Activated T-cell treated with anti-CD3 and anti-CD28 coated beads, Interleukin-2, amount 50 U/mL, for 4 hours (primary cell): ENCODE measurements around the gene PARVB. TPM values are rescaled to one million over a fixed set of nuclear protein-coding genes. Genes with fewer than 3 reads are reported as not detected.

Source experiments
- ATAC-seq, 2 donors: fragments of 200-7000 bp; cut with Tn5 transposase; one replicate each; pipeline ENCODE4 v1.10.0; 2021
- DNase-seq: peaks from one replicate; pipeline ENCODE4 v3.0.0-alpha.2; 2020
- H3K27me3 Mint-ChIP-seq: one replicate; pipeline ENCODE4 v1.8.0; 2021; ENCODE audit warnings: low read depth, mixed read lengths
- H3K36me3 Mint-ChIP-seq: one replicate; pipeline ENCODE4 v1.8.0; 2022; ENCODE audit warnings: mixed read lengths; ENCODE audit not compliant: insufficient read depth
- H3K4me1 Mint-ChIP-seq: one replicate; pipeline ENCODE4 v1.8.0; 2021; ENCODE audit warnings: low read depth, mixed read lengths
- H3K4me3 Mint-ChIP-seq: one replicate; pipeline ENCODE4 v1.8.0; 2021; ENCODE audit warnings: mild to moderate bottlenecking, moderate library complexity, mixed read lengths
- H3K9me3 Mint-ChIP-seq: one replicate; pipeline ENCODE4 v1.8.0; 2021; ENCODE audit warnings: mixed read lengths
- total RNA-seq, 3 donors: library from RNA; stranded (reverse); gene quantifications; one replicate each; pipeline ENCODE4 v1.2.1, GENCODE V29; 2021

Gene PARVB
- total RNA-seq, 3 donors from 2014 or later = 15.1 to 21.5 (median 19.6) TPM

DNA sequence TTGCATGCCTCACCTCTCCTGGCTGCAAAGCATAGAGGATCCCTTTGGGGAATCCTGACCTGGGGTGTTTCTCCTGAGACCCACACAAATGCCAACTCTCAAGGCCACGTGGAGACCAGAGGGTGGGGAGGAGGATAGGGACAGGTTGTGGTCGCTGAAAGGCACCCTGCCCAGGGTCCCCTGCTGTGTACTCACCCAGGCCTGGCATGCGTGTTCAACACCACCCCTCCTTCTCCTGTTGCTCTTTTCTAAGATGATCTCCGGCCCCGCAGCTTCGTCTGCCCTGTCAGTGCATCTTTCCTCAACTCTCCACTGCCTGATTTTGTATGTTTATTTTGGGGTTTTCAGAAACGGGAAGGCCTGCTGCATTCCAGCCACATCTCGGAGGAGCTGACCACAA, 112.0 kb downstream of the PARVB start:
- Mint-ChIP-seq H3K27me3 (peaks cover 12% of the 10 kb centered on the region), H3K4me3 (no peak overlapping the region), H3K4me1 (peaks cover 4% of the 10 kb centered on the region), H3K9me3 (peaks cover 15% of the 10 kb centered on the region), H3K36me3 (peaks cover 15% of the 10 kb centered on the region)
- DNase-seq (no peak), ATAC-seq (no peak)

DNA sequence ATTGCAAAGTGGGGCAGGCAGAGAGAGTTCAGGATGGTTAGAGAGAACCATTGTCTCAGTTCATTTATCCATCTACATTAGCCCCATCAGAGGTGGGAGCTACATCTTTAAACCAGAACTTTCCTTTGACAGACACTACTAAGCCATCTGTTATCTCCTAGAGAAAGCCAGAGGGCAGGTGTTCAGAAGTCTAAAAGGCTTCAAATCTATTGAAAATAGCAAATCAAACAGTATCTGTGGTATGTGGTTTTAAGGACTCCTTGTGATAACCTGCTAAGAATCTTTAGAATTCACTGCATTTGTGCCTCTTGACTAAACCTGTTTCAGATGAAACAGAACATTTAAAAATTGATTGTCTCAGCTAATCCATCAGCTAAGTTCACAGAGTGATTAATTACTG, 112.7 kb downstream of the PARVB start:
- peaks cover 15% of the 10 kb centered on the region for H3K36me3 Mint-ChIP-seq
- peaks cover 9% of the 10 kb centered on the region for H3K27me3 Mint-ChIP-seq
- ATAC-seq (no peak), DNase-seq (no peak)
- no peak overlapping the region for H3K4me3 Mint-ChIP-seq
- H3K4me1 Mint-ChIP-seq = peaks cover 4% of the 10 kb centered on the region
- peaks cover 15% of the 10 kb centered on the region for H3K9me3 Mint-ChIP-seq

DNA sequence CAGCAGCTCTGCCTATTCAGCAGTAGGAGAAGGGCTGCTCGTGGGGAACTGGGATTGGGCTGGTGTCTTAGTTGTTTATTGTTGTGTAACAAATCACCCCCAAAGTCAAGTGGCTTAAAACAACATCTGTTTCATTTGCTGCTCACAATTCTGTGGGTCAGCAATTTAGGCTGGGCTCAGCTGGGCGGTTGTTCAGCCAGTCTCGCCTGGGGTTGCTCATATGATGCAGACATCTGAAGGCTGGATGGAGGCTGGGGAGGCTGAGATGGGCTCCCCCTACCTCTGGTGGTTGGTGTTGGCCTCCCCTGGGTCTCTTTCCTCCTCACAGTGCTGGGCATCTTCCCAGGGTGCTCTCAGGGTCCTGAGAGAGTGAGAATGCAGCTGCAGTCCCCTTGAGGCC, 113.3 kb downstream of the PARVB start:
- no peak for DNase-seq
- ATAC-seq = no peak
- H3K36me3 Mint-ChIP-seq = peaks cover 15% of the 10 kb centered on the region
- H3K27me3 Mint-ChIP-seq = peaks cover 9% of the 10 kb centered on the region
- H3K9me3 Mint-ChIP-seq = peaks cover 15% of the 10 kb centered on the region
- H3K4me3 Mint-ChIP-seq = no peak overlapping the region
- H3K4me1 Mint-ChIP-seq = peaks cover 4% of the 10 kb centered on the region

DNA sequence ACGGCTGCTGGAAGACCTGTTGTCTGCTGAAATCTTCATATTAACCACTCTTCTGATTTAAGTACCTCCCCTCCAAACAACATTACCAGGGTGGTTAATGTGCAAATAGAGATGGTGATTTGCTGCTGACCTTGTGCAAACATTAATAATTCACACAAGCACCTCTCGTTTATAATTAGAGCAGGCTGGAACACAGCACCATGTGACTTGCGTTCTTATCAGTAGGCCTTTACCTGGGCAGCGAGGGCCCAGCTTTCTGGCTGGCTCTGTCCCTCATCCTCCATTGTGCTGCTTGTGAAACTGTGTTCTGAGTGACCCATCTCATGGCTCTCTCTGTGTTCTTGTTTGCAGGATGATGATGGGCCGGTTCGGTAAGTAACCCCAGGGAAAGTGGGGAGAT, 115.7 kb downstream of the PARVB start:
- peaks cover 15% of the 10 kb centered on the region for H3K9me3 Mint-ChIP-seq
- no peaks in the 10 kb centered on the region for H3K27me3 Mint-ChIP-seq
- peaks cover 15% of the 10 kb centered on the region for H3K36me3 Mint-ChIP-seq
- DNase-seq (no peak), ATAC-seq (no peak)
- no peaks in the 10 kb centered on the region for H3K4me1 Mint-ChIP-seq
- H3K4me3 Mint-ChIP-seq = no peak overlapping the region

DNA sequence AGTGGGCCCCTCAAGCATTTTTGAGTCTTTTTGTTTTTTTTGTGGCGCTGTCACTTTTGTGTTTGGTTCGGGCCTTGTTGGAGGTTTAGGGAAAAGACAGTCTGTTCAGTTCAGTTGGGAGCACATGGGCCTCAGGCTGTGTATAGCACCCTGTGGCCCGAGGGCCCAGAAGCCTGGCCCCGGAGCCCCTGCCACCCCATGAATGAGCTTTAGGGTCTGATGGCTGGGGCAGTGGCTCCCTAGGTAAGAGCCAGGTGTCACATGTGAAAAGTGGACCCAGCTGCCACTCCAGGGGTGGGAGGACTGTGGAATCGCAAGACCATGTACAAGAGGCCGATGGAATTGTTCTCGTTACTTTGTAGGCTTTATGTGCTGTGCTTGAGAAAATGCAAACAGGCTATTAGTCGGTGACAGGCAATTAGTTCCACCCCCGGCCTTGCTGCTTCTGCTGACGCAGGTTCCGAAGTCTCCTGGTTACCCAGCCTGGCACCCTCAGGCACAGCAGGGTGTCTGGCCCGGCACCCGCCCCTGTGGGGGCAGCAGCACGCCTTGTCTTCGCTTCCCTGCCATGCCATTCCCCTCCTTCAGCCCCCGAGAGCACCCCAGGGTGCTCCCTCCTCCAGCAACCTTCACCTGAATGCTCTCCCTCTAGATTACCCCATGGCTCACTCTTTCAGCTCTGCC, 118.5 kb downstream of the PARVB start:
- Mint-ChIP-seq H3K27me3 (no peaks in the 10 kb centered on the region), H3K36me3 (peaks cover 3% of the 10 kb centered on the region), H3K9me3 (peaks cover 3% of the 10 kb centered on the region), H3K4me3 (no peak overlapping the region), H3K4me1 (no peaks in the 10 kb centered on the region)
- DNase-seq = no peak
- ATAC-seq = no peak

DNA sequence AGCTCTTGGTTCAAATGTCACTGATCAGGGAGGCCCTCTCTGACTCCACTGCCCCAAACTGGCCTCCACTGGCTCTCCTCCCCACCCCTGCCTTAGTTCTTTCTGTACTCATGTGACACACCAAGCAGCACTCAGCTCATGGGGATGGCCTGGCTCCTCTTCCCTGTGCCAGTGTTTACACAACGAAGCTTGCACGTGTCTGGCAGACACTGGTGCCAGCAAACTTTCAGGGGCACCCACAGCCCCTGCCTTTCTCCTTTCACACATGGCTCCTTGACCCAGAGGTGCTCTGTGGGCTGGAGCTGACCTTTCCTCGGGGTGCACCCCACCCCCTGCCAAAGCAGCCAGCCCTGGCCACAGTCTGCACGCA, 119.0 kb downstream of the PARVB start:
- DNase-seq = no peak
- Mint-ChIP-seq H3K36me3 (no peaks in the 10 kb centered on the region), H3K27me3 (no peaks in the 10 kb centered on the region), H3K4me1 (no peaks in the 10 kb centered on the region), H3K9me3 (no peaks in the 10 kb centered on the region), H3K4me3 (no peak overlapping the region)
- ATAC-seq = no peak

DNA sequence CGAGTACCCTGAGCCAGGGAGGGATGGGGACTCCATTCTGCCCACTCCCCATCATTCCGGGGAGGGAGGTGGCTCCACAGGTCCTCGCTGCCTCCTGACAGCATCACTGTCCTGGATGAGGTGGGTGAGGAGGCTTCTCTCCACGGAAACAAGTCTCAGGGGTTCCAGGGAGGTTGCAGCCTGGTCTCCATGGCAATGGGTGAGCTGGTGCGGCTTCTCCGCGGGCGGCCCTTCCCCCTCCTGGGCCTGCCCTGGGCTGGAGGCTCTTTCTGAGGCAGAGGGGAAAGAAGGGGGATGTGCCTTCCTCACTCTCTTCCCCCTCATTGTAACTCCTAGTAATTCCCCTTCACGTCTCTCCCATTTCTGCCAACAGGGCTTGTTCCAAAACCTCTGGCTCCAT, 119.5 kb downstream of the PARVB start:
- H3K4me3 Mint-ChIP-seq = no peak overlapping the region
- no peaks in the 10 kb centered on the region for H3K27me3 Mint-ChIP-seq
- no peaks in the 10 kb centered on the region for H3K36me3 Mint-ChIP-seq
- DNase-seq = no peak
- H3K4me1 Mint-ChIP-seq = no peaks in the 10 kb centered on the region
- ATAC-seq = no peak
- no peaks in the 10 kb centered on the region for H3K9me3 Mint-ChIP-seq

DNA sequence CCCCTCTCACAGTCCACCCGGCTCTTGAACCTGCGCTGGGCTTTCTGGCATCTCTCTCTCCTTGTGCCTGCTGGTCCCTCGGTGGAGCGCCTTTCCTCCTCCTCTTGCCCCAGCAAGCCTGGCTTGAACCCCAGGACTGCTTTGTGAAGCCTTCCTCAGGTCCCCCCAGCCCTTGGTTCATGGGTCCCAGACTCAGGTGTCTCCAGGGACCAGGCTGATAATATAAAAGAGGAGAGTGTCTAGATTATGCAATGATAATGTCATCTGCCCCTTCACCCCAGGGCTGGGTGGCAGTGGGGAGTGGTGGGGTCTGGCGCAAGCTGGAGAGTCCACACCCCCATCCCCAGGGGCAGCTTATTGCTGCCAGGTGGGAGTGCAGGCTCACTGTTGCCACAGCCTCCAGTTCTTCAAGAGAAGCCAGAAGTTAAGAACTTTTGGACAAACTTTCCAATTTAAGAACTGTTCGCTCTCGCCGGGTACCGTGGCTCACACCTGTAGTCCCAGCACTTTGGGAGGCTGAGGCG, 120.0 kb downstream of the PARVB start:
- H3K4me3 Mint-ChIP-seq = no peak overlapping the region
- no peak for ATAC-seq

DNA sequence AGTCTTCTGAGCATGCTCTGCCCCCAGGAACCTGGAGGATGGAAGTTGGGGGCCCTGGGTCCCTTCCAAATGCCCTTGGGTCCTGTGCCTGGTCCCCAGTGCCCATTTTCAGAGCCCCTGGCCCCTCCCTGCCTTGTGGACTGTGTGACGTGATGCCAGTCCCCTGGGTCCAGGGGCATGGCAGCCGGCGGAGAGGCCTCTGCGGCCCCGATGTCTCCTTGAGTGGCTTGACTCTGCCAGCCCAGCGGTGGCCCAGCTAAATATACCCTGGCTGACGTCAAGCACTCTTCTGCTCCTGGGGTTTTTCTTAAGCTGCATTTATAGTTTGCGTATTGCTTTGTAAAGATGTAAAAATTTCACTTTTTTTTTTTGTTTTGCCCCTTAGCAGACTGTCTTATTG, 121.4 kb downstream of the PARVB start:
- ATAC-seq (no peak), DNase-seq (no peak)
- Mint-ChIP-seq H3K9me3 (no peaks in the 10 kb centered on the region), H3K36me3 (no peaks in the 10 kb centered on the region), H3K4me3 (no peak overlapping the region), H3K4me1 (no peaks in the 10 kb centered on the region), H3K27me3 (no peaks in the 10 kb centered on the region)

More for the DNA sequence above, 120.0 kb downstream of the PARVB start:
- DNase-seq = no peak
- Mint-ChIP-seq H3K9me3 (no peaks in the 10 kb centered on the region), H3K27me3 (no peaks in the 10 kb centered on the region), H3K36me3 (no peaks in the 10 kb centered on the region), H3K4me1 (no peaks in the 10 kb centered on the region)

DNA sequence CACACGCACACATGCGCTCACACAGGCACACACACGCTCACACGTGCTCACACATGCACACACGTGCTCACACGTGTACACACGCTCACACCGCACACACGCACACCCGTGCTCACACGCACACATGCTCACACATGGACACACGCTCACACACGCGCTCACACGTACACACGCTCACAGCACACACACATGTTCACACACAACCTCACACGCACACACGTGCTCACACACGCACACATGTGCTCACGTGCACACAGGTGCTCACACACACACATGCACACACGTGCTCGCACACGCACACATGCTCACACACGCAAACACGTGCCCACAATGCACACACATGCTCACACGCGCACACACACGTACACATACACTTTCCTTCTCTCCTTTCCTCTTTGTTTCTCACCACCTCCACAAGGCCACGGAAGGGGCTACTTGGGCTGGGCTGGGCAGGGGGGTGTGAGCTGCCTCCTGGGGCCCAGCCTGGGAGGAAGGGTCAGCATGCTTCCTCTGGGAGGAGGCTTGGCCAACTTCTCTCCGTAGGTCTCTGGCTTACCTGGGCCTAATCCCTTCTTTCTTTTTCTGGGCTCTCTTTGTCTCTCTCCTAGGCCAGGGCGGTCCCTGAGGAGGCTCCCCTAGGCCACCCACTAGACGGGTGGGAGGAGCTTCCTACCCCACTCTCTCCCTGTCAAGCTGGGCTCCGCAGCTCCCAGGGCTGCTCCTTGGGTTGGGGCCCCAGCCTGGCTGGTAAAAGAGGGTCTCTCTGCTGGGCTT, 122.2 kb downstream of the PARVB start:
- no peaks in the 10 kb centered on the region for H3K9me3 Mint-ChIP-seq
- H3K4me3 Mint-ChIP-seq = no peak overlapping the region
- no peaks in the 10 kb centered on the region for H3K36me3 Mint-ChIP-seq
- DNase-seq (no peak), ATAC-seq (no peak)
- no peaks in the 10 kb centered on the region for H3K4me1 Mint-ChIP-seq
- no peaks in the 10 kb centered on the region for H3K27me3 Mint-ChIP-seq

DNA sequence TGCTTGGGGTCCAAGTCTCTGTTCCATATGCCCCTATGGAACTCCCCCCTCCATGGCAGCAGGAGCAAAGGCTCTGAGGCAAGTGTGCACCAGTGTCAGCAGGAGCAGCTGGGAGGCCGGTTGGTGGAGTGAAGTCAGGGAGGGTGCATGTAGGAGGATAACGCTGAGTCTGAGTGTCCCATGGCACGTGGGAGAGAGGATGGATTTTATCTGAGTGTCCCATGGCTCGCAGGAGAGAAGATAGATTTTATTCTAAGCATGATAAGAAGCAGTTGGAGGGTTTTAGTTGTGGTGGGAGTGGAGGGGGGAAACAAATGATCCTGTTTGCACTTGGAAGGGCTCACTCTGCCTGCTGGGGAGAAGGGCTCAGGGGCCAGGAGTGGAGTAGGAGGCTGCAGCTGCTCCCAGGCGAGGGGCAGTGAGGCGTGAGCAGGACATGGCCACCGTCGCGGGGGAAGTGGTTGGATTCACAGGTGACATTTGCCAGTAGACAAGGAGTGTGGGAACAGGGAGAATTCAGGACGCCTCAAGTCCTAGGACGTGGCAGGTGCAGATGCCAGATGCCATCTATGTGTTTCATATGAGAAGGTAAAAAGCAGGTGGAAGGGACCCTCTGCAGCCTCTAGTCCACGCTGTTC, 123.0 kb downstream of the PARVB start:
- ATAC-seq (no peak), DNase-seq (no peak)
- Mint-ChIP-seq H3K4me1 (no peaks in the 10 kb centered on the region), H3K27me3 (no peaks in the 10 kb centered on the region), H3K36me3 (no peaks in the 10 kb centered on the region), H3K9me3 (no peaks in the 10 kb centered on the region), H3K4me3 (no peak overlapping the region)

DNA sequence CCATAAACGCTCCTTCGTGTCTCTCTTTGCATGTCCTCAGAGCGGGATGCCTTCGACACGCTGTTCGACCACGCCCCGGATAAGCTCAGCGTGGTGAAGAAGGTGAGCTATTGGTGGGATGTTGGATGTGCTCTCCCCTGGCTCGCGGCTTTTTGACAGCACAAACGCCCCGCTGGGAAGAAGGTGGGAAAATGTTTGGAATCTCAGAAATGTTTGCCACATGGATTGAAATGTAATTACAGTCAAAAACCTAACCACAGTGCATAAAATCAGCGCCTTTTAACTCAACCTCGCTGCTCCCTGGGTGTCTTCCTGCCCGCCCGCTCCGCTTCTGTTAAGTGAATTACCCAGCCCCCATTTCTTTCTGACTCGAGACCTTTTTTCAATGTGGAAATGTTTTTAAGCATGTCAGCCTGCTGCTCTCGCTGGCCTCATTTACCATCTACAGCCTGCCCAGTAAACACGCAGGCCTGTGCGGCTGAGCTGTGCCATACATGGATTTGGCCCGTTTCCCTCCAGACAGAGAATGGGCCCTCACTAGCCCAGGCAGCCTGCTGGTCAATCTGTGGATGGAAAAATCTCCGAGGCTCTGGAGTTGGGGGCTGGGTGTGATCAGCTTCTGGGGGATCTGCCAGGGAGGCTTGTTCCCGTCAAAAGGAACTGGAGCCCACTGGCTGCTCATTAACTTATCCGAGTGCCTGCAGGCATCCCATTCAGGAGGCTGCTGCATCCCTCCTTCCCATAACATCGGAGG, 123.9 kb downstream of the PARVB start:
- Mint-ChIP-seq H3K4me3 (no peak overlapping the region), H3K9me3 (no peaks in the 10 kb centered on the region), H3K36me3 (no peaks in the 10 kb centered on the region), H3K27me3 (no peaks in the 10 kb centered on the region), H3K4me1 (no peaks in the 10 kb centered on the region)
- DNase-seq = no peak
- no peak for ATAC-seq

DNA sequence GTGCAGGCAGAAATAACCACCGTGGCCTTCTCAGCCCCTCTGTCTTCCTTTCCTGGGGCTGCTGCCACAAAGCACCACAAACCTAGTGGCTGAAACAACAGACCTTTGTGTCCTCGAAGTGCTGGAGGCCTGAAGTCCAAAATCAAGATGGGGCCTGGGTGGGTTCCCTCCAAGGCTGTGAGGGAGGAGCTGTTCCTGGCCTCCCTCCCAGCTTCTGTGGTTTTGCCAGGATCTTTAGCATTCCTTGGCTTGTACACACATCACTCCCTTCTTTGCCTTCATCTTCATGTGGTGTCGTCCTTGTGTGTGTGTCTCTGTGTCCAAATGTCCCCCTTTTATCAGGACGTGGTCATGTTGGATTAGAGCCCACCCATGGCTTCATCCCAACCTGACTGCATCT, 127.6 kb downstream of the PARVB start:
- Mint-ChIP-seq H3K27me3 (no peaks in the 10 kb centered on the region), H3K36me3 (no peaks in the 10 kb centered on the region), H3K4me3 (no peak overlapping the region), H3K4me1 (no peaks in the 10 kb centered on the region), H3K9me3 (no peaks in the 10 kb centered on the region)
- DNase-seq = no peak
- no peak for ATAC-seq

DNA sequence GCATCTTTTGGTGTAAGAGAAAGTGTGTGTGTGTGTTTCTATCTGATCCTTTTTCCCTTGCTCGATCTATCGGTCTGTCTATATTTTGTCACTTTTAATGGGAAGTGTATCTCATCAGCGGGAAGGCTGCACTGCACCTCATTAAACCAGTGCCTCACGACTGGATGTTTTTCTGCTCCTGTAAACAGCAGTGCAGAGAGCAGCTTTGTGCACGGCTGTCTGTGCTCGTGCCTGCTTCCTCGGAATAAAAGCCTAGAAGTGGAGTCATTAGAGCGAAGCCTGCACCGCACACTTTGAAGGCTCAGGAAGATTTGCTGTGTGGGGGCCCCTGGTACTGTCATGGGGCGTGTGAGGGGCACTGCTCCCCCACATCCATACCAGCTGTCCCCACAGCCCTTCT, 129.6 kb downstream of the PARVB start:
- no peaks in the 10 kb centered on the region for H3K9me3 Mint-ChIP-seq
- H3K4me3 Mint-ChIP-seq = no peak overlapping the region
- DNase-seq = no peak
- no peak for ATAC-seq
- H3K36me3 Mint-ChIP-seq = no peaks in the 10 kb centered on the region
- no peaks in the 10 kb centered on the region for H3K4me1 Mint-ChIP-seq
- no peaks in the 10 kb centered on the region for H3K27me3 Mint-ChIP-seq
